Measurements from ENCODE around the gene RNH1. TPM values are rescaled to one million over a fixed set of nuclear protein-coding genes. Genes with fewer than 3 reads are reported as not detected.
"Not testable (repeated sequence)": the region's sequence is repeated elsewhere in the genome, so short reads cannot be mapped to it uniquely, and the experiment has no call there.

The RNH1 gene
- total RNA-seq, 4 donors from 2014 or later: 378 to 392 (median 383) TPM

DNA sequence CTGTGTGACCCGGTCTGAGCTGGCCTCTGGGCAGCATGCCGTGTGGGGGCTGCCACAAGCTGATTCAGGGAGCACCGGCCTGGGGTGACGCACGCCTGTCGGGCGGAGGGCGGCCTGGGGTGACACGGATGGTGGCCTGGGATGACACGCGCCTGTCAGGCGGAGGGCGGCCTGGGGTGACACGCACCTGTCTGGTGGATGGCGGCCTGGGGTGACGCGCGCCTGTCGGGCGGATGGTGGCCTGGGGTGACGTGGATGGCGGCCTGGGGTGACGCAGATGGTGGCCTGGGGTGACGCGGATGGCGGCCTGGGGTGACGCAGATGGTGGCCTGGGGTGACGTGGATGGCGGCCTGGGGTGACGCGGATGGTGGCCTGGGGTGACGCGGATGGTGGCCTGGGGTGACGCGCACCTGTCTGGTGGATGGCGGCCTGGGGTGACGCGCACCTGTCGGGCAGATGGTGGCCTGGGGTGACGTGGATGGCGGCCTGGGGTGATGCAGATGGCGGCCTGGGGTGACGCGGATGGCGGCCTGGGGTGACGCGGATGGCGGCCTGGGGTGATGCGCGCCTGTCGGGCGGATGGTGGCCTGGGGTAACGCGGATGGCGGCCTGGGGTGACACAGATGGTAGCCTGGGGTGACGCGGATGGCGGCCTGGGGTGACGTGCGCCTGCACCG is 35.4 kb downstream of the RNH1 start:
- DNase-seq (ENCODE audit: low spot score in 2 of 2): peak in 1 of 2 donors; percentile 76
- Histone ChIP-seq H3K9me3 (no peaks in the 10 kb centered on the region), H3K27ac (no peak overlapping the region), H3K4me3 (no peak overlapping the region), H3K36me3 (no peaks in the 10 kb centered on the region), H3K4me1 (peaks cover 14% of the 10 kb centered on the region), H3K27me3 (no peaks in the 10 kb centered on the region)
- TF ChIP-seq, protein P1, sequence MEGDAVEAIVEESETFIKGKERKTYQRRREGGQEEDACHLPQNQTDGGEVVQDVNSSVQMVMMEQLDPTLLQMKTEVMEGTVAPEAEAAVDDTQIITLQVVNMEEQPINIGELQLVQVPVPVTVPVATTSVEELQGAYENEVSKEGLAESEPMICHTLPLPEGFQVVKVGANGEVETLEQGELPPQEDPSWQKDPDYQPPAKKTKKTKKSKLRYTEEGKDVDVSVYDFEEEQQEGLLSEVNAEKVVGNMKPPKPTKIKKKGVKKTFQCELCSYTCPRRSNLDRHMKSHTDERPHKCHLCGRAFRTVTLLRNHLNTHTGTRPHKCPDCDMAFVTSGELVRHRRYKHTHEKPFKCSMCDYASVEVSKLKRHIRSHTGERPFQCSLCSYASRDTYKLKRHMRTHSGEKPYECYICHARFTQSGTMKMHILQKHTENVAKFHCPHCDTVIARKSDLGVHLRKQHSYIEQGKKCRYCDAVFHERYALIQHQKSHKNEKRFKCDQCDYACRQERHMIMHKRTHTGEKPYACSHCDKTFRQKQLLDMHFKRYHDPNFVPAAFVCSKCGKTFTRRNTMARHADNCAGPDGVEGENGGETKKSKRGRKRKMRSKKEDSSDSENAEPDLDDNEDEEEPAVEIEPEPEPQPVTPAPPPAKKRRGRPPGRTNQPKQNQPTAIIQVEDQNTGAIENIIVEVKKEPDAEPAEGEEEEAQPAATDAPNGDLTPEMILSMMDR (IDR thresholded peaks at IDR 0.05): no peak
- no peak for TF ChIP-seq POLR2A (IDR thresholded peaks at IDR 0.05)
- no peak for TF ChIP-seq POLR2AphosphoS5 (IDR thresholded peaks at IDR 0.05)
- TF ChIP-seq EP300 (IDR thresholded peaks at IDR 0.05): no peak
- 94% methylated on average over 61 of the region's 61 CpGs for WGBS

DNA sequence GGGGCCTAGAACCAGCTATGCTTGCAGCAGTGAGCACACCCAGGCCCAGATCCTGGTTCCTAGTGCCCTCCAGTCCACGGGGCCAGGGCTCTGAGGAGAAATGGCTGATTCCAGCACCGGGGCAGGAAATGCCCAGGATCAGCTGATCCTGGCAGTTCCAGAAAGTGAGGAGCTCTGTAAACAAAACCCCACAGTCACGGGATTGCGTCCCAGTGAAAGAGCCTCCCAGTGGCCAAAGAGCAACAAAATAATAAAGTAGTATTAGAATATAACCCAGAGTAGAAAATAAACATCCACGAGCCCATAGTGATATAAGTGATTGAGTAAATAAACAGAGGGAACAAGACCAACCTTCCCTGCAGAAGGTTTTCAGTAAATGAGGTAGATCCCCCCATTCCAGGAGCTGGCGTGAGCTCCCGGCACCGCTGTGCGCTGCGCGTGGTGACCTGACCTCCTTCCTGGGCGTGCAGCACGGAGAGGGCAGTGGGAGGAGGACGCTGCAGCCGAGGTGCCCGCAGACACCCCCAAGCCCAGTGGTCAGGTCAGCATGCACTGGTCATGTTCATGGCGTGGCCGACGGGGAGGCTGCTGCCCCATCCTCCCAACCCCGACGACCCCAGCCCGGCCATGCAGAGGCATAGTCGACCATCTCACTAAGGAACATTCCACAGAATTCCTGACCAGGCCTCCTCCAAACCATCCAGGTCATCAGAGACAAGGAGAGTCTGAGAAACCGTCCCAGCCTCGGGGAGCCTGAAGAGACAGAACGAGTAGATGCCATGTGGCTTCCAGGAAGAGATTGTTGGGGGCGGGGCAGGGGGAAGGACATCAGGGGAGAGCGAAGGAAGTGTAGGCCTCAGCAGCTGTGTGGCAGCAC is 37.1 kb downstream of the RNH1 start:
- TF ChIP-seq POLR2AphosphoS5 (IDR thresholded peaks at IDR 0.05) (no peak), POLR2A (IDR thresholded peaks at IDR 0.05) (no peak)
- peaks cover 14% of the 10 kb centered on the region for H3K4me1 ChIP-seq
- H3K9me3 ChIP-seq: no peaks in the 10 kb centered on the region
- H3K27ac ChIP-seq: peak overlapping the region; percentile 77
- H3K36me3 ChIP-seq: no peaks in the 10 kb centered on the region
- H3K4me3 ChIP-seq: peak overlapping the region; percentile 23
- 72% methylated on average over 22 of the region's 28 CpGs for WGBS
- H3K27me3 ChIP-seq: no peaks in the 10 kb centered on the region
- peak in 1 of 2 donors; percentile 84 for DNase-seq (ENCODE audit: low spot score in 2 of 2)

- Histone ChIP-seq H3K27ac (peak overlapping the region; percentile 77), H3K4me3 (peak overlapping the region; percentile 23), H3K4me1 (peaks cover 14% of the 10 kb centered on the region)
- not testable (repeated sequence) for H3K9me3 ChIP-seq; DNase-seq (ENCODE audit: low spot score in 2 of 2); H3K36me3 ChIP-seq; H3K27me3 ChIP-seq
- WGBS: 43% methylated on average over 19 of the region's 19 CpGs
Measured at GRCh38 chr11:469026-469683, 37.9 kb downstream of the RNH1 start.

GRCh38 chr11:468493-468892 is 38.5 kb downstream of the RNH1 start:
- WGBS: 70% methylated on average over 6 of the region's 6 CpGs
- Histone ChIP-seq H3K27ac (no peak overlapping the region), H3K9me3 (no peaks in the 10 kb centered on the region), H3K36me3 (peaks cover 8% of the 10 kb centered on the region), H3K27me3 (no peaks in the 10 kb centered on the region), H3K4me3 (no peak overlapping the region), H3K4me1 (peaks cover 14% of the 10 kb centered on the region)
- no peak for TF ChIP-seq POLR2AphosphoS5 (IDR thresholded peaks at IDR 0.05)
- TF ChIP-seq EP300 (IDR thresholded peaks at IDR 0.05): no peak
- TF ChIP-seq, protein P1 (IDR thresholded peaks at IDR 0.05): no peak
- TF ChIP-seq POLR2A (IDR thresholded peaks at IDR 0.05): no peak
- no peak for DNase-seq (ENCODE audit: low spot score in 2 of 2)

DNA sequence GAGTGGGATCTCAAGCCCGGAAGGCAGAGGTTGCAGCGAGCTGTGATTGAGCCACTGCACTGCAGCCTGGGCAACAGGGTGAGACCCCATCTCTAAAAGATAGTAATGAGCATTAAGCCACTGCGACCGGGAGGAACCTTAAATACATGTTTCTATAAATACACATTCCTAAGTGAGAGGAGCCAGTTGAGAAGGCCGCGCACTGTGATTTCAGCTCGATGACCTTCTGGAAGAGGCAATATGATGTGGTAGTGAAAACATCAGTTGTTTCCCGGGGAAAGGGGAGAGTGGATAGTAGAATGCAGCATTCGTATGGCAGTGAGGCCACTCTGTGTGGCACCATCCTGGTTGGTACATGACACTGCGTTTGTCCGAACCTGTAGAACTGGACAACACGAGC is 39.0 kb downstream of the RNH1 start:
- no peak for DNase-seq (ENCODE audit: low spot score in 2 of 2)

More for the DNA sequence above, 39.0 kb downstream of the RNH1 start:
- no peaks in the 10 kb centered on the region for H3K9me3 ChIP-seq
- H3K36me3 ChIP-seq: peaks cover 8% of the 10 kb centered on the region
- peaks cover 14% of the 10 kb centered on the region for H3K4me1 ChIP-seq
- WGBS: 82% methylated on average over 12 of the region's 12 CpGs
- no peak overlapping the region for H3K4me3 ChIP-seq
- TF ChIP-seq POLR2A (IDR thresholded peaks at IDR 0.05) (no peak), EP300 (IDR thresholded peaks at IDR 0.05) (no peak), POLR2AphosphoS5 (IDR thresholded peaks at IDR 0.05) (no peak)
- TF ChIP-seq, protein P1 (IDR thresholded peaks at IDR 0.05): no peak
- H3K27me3 ChIP-seq: no peaks in the 10 kb centered on the region
- H3K27ac ChIP-seq: no peak overlapping the region
